Activated CD8-positive, alpha-beta memory T cell treated with anti-CD3 and anti-CD28 coated beads, Interleukin-2, amount 50 U/mL, for 1 hour (primary cell): ENCODE data around the gene UIMC1.

Experiments
- DNase-seq: peaks from one replicate; pipeline ENCODE4 v3.0.0-alpha.2; 2020; ENCODE audit errors: extremely low read depth

UIMC1 gene

DNA sequence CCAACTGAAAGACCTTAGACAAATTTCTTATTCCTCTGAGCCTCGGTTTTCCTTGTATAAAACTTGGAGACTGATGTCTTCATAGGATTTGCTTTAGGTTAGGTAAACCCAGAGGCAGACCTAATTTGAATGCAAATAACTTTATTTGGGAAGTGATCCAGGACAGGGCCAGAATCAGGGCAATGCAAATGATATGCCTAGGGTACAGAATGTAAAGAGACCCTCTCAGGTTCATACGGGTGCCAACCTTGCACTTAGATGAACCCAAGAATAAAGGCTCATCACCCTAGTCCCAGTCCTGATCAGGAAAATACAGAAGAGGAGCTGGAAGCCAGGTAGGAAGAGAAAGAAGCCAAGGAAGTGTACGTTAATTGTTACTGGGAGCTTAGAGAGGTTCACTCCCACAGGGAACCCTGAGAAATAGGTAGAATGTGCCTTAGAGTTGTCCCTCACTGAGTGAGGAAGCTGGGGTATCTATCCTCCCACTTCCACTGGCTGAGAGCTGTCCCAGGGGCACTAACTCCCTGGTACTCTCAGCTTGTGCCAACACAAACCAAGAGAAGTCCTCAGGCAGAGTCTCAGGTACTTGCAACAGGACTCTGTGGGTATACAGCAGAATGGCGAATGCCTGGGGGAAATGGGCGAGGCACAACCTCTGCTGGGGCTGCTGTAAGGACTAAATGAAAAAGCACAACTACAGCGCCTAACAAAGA lies 104.3 kb downstream of the UIMC1 start:
- no peak for DNase-seq

DNA sequence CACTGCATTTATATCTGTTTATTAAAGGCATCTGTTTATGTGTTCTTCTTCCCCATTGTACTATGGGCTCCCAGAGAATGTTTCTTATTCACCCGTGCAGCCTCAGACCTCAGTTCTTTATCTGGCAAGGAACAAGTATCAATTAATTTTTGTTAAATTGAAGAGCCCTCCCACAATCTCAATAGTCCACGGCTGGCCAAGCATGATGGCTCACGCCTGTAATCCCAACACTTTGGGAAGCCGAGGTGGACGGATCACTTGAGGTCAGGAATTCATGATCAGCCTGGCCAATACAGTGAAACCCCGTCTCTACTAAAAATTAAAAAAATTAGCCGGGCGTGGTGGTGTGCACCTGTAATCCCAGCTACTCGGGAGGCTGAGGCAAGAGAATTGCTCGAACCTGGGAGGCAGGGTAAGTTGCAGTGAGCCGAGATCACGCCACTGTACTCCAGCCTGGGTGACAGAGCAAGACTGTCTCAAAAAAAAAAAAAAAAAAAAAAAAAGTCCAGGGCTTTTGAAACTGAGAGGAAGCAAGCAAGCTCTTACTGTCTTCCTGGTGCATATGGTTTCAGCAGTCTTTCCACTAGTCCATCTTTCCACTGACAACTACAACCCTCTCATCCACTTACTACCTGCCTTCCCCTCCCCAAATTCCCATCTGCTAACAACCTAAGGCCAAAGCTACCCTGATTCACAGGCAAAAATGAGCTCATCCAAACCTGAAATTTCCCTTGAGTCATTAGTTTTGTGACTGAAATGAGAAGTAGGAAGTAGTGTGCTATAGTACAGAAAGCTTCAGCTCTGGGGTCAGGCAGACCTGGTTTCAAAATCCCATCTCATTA lies 105.1 kb downstream of the UIMC1 start:
- no peak for DNase-seq

DNA sequence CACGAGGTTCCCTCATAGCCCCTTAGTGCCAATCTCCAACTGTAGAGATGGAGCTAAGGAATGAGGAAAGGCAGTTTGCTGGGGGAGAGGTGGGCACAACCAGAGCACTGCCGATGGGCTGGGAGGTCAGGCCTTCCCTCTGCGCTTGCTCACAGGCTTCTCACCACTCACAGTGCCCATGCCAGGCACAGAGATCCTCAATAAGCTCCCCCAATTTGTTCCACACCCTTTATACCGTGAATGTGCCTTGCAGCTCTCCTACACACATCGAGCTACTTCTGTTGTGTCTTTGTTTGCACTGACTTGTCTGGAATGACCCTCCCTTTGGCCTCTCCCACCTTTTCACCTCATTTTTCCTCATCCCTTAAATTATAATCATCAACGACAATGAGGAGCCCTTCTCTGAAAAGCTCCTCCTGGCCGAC lies 105.8 kb downstream of the UIMC1 start:
- DNase-seq = no peak

DNA sequence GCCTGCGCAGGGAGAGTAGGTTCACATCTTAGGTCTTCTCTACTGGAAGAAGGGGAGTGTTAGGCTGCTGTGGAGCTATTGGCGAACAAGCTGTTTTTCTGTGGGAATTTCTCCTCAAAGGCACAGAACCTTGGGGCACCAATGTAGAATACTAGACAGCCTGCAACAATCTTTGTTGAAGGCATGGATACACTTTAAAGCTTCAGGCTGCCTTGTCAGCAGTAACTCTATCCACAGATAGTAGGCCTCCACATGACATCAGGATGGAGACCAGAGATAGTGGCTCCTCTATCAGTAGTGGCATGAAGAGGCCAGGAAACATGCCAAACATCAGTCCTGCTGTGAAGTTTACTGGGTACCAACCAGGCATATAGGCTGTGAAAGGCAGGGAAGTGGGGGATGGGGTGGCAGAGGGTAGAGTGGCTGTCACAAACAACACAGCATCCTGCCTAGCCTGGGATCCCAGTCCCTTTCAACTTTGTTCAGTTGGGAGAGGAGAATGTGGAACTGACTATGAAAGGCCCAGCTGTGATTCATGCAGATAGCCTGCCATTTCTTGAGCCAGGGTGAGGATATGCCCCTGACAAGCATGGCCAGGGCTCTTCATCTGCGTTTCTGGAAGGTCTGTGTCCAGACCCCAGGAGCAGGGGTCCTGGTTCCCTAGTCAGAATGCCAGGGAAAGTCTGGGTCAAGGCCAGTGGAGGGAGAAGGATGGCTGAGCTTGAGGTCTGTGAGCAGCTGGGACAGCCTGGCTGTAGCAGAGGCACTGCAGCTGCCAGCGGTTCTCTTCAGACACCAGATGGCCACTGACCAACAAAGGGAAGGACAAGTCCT lies 106.4 kb downstream of the UIMC1 start:
- DNase-seq = no peak

DNA sequence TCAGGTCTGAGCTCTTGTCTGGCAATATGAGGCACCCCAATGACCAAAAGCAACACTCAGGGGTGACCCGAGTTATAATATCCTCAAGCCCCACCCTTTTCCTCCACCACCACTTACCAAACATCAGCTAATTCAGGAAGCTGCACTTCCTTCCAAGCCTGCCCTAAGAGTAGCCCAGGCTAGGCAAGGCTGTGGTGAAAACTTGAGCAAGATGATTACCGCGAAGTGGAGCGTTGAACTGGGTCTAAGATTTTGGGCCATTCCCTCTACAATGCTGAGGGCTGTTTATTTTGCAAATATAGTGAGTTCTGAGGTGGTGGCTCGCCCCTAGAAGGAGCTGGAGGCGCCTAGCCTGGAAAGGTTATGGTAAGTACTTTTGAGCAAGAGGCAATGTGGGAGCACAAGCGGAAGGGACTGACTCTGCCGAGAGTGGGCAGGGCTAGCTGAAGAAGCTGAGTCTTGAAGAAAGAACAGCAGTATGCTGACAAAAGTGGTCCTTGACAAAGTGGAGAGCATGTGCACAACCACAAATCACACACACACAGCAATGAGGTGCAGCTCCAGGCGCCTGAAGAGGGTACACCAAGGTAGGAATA lies 107.2 kb downstream of the UIMC1 start, which contains the start of gene HK3:
Gene HK3, minus strand, starts transcription at position 51 of the 596 bp plus-strand sequence. CDS start 3,187 bp downstream, outside the sequence.
- DNase-seq = no peak

DNA sequence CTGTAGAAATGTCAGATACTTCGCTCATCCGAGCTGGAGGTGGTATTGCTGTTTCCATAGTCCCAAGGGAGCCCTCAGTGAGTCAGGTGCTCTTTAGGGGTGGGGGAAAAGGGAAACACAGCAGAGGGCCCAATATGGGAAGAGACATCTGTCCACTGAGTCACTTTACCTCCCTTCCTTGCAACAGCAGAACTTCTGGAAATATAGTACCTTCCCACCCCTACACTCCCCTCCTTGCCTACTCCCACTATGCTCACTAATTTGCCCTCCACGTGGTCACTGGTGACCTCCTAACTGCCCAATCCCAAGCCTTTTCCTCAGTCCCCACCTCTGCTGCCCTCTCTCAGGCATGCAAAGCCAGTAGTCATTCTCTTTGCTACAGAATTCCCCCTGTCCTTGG lies 109.3 kb downstream of the UIMC1 start:
- DNase-seq = no peak

DNA sequence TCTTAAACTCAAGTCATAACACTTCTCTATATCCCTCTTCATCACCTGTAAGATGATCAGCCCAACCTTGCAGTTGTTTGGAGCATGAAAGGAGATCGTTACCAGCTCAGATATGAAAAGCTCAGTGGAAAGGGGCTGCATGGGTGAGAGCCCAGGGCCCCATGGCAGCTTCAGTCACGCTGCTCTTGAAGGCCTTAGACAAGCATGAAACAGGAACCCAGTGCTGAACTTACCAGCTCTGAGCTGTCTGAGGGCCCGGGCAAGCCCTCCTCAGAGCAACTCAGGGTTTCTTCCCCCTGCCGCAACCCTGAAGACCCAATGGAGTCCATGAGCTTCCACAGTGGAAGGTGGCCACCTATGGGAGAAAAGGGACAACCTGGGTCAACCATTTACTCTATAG lies 110.7 kb downstream of the UIMC1 start:
- no peak for DNase-seq

DNA sequence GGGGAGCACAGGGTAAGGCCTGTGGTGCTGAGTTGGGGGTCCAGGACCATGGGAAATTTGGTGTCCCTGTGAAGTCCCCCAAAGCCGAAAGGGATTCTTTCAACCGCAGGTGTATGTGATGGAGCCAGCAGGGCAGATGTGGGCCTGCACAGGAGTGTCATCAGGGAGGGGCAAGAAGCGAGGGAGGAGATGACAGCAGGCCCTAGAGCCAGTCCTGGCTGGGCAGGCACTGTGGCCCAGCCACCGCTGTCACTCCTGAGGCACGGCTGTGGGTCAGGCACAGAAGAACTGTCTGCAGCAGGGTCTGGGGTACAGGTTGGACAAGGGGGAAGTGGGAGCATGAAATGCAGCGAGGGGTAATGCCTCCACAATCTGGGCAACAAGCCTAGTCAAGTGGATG lies 112.3 kb downstream of the UIMC1 start:
- no peak for DNase-seq

DNA sequence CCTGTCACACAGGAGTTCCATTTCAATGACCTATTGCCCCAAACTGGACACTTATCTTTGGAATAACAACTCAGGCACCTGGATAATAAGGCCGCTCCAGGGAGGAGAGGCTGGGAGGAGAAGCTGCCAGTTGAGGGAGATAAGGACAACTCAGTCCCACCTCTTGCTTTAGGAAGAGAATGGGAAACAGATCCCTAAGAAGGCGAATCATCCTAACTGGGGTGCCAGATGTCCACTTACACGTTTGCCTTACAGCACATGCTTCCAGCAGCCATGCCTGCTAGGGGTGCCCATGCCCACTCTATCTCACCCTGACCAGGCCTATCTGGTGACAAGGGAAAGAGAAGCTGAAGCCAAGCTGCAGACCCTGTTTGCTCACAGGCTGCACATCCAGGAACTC lies 113.9 kb downstream of the UIMC1 start:
- DNase-seq = no peak

DNA sequence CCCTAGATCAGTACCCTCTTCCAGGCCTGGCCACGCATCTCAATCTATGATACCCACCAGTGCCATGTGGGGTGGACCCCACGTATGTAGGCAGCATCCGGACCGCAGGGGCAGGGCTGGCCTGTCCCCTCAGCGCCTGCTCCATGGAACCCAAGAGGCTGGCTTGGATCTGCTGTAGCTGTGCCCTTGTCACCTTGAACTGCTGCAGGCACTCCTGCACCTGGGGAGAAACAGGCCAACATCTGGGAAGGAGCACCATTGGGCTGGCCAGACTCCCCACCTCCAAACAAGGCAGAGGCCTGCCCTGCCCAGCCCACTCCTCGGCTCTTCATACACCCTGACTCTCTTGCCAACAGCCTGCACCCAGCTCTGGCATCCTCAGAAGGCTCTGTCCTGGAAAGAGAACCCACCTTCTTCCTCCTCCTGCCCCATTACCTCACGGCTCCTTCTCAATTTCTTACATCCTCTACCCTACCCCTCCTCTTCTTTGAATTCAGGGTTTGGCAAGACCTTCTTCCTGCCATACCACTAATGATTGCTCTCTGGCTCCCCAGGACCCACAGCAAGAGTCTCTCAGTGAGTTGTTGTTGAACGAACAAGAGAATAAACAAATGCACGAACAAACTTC lies 115.1 kb downstream of the UIMC1 start:
- no peak for DNase-seq

DNA sequence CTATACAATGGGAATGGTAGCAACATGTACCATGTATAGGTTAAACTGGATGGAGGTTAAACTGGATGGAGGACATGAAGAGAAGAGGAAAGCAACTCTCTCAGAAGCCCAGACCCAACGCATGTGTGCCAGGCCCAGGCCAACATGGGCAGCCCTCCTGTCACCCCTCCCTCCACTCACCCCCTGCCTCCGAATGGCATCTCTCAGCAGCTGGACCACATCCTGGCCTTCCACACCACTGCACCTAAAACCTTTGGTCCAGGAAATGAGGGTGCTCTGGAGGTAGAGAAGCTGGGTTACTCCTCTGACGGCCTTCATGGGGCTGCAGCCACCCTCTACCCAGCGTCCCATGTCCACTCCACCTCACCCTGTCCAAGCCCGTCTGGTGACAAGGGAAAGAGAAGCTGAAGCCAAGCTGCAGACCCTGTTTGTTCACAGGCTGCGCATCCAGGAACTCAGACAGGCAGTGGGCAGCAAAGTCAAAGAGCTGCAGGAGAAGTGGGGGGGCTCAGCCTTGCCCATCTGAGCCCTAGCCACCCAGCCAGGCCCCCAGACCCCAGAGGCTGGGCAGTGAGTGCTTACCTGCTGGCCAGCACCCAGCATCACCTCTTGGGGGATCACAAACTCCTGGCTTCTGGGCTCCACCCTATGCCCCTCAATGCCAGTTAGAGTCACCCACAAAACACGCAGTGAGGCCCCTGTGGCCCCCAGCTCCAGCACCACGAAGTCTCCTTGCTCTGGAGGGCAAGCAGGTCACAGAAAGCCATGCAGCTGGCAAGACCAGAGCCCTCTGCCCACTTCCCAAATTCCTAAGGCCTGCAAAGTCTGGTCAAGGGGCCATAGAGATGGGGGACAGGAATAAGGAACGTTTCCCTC lies 115.9 kb downstream of the UIMC1 start:
- DNase-seq = no peak

DNA sequence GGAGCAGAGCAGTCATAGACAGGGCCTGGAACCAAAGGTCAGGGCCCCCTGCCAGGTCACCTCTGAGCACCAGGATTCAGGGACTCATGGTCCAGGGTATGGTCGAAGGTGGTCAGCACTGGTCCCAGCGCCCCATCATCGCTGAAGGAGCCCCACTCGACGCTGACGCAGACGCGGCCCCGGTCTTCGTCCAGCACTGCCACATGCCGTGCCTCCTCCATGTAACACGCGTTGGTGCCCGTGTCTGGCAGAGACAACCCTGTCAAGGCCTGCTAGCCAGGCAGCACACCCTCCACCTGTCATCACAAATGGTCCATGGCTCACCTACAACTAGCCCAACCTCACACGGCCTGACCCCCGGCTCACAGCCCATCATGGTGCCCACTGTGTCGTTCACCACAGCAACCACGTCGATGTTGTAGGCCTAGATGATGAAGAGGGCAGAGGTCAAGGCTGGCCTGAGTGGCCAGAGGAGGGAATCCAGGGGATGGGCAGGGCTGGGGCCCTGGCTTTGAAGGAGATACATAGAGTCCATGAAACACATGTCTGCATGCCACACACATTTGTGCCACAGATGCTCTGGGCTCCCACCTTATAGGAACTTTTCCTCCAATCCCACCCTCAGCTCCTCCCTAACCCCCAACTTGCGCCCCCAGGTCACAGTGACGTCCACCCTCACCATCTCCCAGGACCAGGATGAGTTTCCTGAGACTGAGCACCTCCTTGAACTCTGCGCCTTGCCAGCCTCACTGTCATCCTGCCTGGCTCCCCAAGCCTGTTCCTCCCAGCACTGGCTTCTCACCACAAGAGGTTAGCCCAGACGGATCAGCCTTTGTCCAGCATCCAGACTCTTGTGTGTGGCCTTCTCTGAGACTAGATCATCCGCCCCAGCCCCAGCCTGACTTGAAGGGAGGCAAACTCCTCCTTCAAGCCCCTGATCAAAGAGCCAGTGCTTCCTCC lies 117.0 kb downstream of the UIMC1 start:
- DNase-seq = no peak

DNA sequence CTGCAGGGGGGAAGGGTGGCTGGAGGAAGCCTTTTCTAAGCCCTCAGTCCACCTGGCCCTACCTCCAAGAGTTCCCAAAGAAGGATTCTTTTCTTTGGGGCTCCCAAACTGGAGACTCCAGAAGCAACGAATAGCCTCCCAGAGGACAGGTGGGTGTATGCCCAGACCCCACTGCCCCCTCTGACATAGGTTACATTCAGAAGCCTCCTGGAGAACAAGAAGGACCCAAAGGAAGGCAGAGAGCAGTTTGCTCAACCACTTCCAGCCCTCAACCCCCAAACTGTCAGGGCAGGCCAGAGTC lies 117.8 kb downstream of the UIMC1 start:
- DNase-seq = no peak

DNA sequence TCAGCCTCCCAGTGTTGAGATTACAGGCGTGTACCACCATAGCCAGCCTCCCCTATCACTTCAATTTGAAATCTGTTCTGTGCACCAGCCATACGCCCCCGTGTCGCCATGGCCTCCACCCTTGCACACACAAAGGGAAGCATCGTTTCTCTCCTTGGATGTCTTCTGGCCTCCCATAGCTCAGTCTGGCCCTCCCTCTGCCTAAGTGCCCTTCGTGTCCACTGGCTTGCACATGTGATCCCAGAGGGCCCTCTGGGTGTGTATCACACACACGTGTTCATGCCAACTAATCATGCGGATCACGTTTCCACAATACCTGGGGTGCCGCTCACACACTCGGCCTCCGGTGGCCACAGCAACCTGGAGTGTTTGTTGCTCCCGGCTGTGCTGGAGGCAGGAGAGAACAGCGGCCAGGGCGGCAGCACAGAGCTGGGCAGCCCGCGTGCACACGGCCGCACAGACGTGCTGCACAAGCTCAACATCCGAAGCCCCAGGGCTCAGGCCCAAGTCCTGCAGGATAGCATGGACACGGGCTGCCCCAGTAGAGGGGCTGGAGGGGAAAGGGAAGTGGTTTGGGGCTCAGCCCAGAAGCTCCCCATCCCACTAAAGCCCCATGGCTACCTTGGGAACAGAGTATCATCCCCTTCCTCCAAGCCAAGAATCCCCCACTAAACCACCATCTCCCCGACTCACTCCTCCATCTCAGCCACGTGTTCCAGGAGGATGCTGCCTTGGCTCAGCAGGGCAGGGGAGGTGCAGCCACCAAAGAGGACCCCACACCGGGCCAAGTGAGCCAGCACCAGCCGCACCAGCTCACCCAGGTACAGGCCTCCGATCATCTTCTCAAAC lies 118.3 kb downstream of the UIMC1 start:
- DNase-seq = no peak

DNA sequence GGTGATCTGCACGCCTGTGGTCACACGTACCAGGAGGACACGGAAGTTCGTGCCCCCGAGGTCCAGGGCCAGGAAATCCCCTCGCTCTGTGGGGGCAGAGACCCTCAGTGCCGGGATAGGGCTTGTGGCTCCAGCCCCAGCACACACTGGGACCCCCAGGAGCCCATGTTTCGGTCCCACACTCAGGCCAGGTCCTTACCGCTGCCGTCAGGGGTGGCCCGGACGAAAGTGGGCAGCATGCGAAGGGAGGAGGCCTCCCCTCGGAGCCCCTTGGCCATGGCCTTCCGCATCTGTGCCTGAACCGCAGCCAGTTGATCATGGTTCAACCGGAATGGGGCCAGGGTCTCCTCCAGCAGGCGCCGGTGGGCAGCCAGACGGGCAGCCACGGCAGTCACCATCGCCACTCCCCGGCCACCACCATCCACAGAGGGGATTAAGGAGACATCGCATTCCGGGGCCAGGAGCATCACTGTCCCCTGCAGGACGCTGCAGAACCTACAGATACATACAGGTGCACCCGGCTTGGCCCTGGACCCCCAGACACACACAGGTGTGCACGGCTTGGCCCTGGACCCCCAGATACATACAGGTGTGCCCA lies 119.2 kb downstream of the UIMC1 start:
- no peak for DNase-seq

DNA sequence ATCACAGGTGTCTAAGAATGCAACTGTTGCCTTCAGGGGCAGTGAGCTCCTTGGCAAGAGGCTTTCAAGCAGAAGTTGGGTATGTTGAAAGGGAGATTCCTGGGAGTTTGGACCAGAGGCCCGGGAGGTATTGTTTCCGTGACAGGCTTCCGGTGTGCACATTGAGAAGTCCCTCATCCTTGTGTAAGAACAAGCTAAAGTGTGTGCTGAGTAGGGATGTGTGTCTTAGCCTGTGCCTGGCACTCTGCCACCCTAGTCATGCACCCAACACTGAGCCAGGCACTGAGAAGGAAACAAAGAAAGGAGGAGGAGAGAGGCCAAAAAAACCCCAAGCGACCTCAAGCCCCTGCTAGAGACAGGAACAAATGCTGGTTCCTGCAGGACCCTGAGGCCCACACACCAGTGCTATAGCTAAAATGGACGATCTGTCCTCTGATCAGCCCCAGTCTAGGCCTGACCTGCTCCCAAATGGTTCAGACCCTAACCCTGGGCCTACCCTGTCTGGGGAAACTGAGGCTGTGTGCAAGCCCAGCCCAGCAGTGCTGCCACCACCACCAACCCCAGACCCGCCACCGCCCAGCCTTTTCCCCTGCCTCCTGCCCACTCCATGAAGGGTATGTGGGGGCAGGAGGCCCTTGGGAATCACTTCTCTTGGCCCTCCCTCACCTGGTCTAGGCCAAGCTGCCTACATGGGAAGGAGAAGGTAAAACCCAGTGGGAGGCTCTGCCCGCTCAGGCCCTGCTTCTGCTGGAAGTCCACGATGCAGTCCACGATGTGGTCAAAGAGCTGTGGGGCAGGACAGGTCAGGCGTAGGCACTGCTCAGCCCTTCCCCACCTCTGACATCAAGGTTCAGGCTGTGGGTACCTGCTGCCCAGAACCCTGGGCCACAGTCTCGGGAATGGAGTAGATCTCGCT lies 120.0 kb downstream of the UIMC1 start:
- no peak for DNase-seq

DNA sequence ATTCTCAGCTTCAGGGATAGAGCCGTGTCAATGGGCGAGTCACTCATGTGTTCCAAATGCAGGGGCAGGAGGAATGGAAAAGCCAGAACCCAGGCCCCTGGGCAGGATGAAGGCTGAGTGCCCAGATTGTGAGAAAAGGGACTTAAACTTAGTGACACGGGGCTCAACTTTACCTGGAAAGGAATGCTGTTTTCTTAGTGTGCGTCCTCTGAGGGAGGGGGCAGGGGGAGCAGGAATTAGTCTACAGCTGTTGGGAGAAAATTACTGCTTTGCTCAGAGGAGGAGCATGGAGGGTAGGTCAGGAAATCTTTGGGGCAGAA lies 122.0 kb downstream of the UIMC1 start:
- no peak for DNase-seq
